A673 (cell line): ENCODE measurements around the gene ZNF865. TPM values are rescaled to one million over a fixed set of nuclear protein-coding genes. Genes with fewer than 3 reads are reported as not detected.

ENCODE experiments used
- BruUV-seq: library from RNA; stranded (reverse); fragments of 400-500 nt; replicated peaks from 2 replicates; lab custom pipeline; 2021; lab: Mats Ljungman, UMichigan
- CTCF ChIA-PET: fragments of 300-600 bp; sonication (Branson Sonifier 250); formaldehyde crosslinking; loops from one replicate; lab custom pipeline; 2022; ENCODE audit warnings: antibody characterized with exemption; lab: Charles Lee
- POLR2A ChIA-PET: fragments of 300-600 bp; sonication (Branson Sonifier 250); formaldehyde crosslinking; loops from one replicate; lab custom pipeline; 2022; ENCODE audit warnings: antibody characterized with exemption; ENCODE audit not compliant: low non-redundant PET; lab: Charles Lee
- DNase-seq: peaks from one replicate; pipeline ENCODE4 v3.0.0-alpha.2; 2015; ENCODE audit warnings: low spot score
- H3K27ac ChIP-seq: fragments of 200-600 bp; sonication (generic); 2 replicates; pipeline ENCODE4 v1.5.1; 2016; ENCODE audit warnings: mixed run types, low read depth, mild to moderate bottlenecking, mixed read lengths, antibody characterized with exemption, low read length; ENCODE audit not compliant: poor library complexity, severe bottlenecking
- H3K27me3 ChIP-seq: fragments of 200-600 bp; sonication (generic); replicated peaks from 2 replicates; pipeline ENCODE4 v1.6.1; 2017; ENCODE audit warnings: mixed run types, low read depth, mild to moderate bottlenecking, mixed read lengths, antibody characterized with exemption, low read length; ENCODE audit not compliant: insufficient read depth, poor library complexity
- H3K36me3 ChIP-seq: fragments of 200-600 bp; sonication (generic); 2 replicates; pipeline ENCODE4 v1.6.1; 2016; ENCODE audit warnings: mixed run types, mild to moderate bottlenecking, mixed read lengths, antibody characterized with exemption, low read length; ENCODE audit not compliant: insufficient read depth, poor library complexity, severe bottlenecking
- H3K4me1 ChIP-seq: fragments of 200-600 bp; sonication (generic); 2 replicates; pipeline ENCODE4 v1.6.1; 2017; ENCODE audit warnings: mixed run types, mild to moderate bottlenecking, mixed read lengths, antibody characterized with exemption, low read length; ENCODE audit not compliant: insufficient read depth, poor library complexity, severe bottlenecking
- H3K4me3 ChIP-seq: fragments of 200-600 bp; sonication (generic); 2 replicates; pipeline ENCODE4 v1.5.1; 2016; ENCODE audit warnings: low read depth, mixed run types, mild to moderate bottlenecking, mixed read lengths, low read length; ENCODE audit not compliant: poor library complexity, severe bottlenecking
- H3K9me3 ChIP-seq: fragments of 200-600 bp; sonication (generic); 2 replicates; pipeline ENCODE4 v1.6.1; 2016; ENCODE audit warnings: mixed run types, low read depth, mild to moderate bottlenecking, mixed read lengths, antibody characterized with exemption, low read length; ENCODE audit not compliant: poor library complexity, severe bottlenecking
- CTCF ChIP-seq: fragments of 300-800, 200-600 bp; sonication (generic); conservative IDR thresholded peaks from 2 replicates; pipeline ENCODE4 v1.5.1; 2017; ENCODE audit warnings: low read depth, mild to moderate bottlenecking, antibody characterized with exemption, low read length, moderate library complexity, mixed read lengths
- EZH2 ChIP-seq: fragments of 200-600 bp; sonication (generic); IDR thresholded peaks from 2 replicates; pipeline ENCODE4 v1.6.1; 2017; ENCODE audit warnings: borderline replicate concordance, low read depth, mild to moderate bottlenecking, mixed read lengths, antibody characterized with exemption, low read length; ENCODE audit not compliant: poor library complexity, severe bottlenecking
- intact Hi-C: fragments of 100-400 bp; cut with micrococcal nuclease; formaldehyde crosslinking; loops from one replicate; pipeline ENCODE4 v1.10.0; 2022; ENCODE audit not compliant: unreplicated experiment
- total RNA-seq: library from RNA; stranded (reverse); gene quantifications from 2 replicates; pipeline ENCODE4 v1.2.3, GENCODE V29; 2021

Gene ZNF865
- total RNA-seq, 1 experiment from 2014 or later, result 16.1 TPM

GRCh38 chr19:55600662-55601028, 4.8 kb upstream of the ZNF865 start:
- intact Hi-C loops, result loop anchor here (5.0 kb wide), 1 partner anchor 193 kb away; the partner anchor contains the start of gene UBE2S
- no peak for TF ChIP-seq CTCF
- no peak for TF ChIP-seq EZH2
- CTCF ChIA-PET, result interaction anchor here (0.7 kb wide), 1 partner anchor 17 kb away, joined by 7 read pairs; no protein-coding TSS in a partner anchor
- H3K9me3 ChIP-seq, result no peaks in the 10 kb centered on the region
- BruUV-seq, result TSS peak; percentile 63
- POLR2A ChIA-PET, result no interaction called here
- peaks cover 17% of the 10 kb centered on the region for H3K36me3 ChIP-seq
- H3K4me1 ChIP-seq, result peaks cover 21% of the 10 kb centered on the region
- H3K27me3 ChIP-seq, result no peaks in the 10 kb centered on the region
- peak overlapping the region; percentile 100 for H3K27ac ChIP-seq
- no peak for DNase-seq
- H3K4me3 ChIP-seq, result peak overlapping the region; percentile 66

DNA sequence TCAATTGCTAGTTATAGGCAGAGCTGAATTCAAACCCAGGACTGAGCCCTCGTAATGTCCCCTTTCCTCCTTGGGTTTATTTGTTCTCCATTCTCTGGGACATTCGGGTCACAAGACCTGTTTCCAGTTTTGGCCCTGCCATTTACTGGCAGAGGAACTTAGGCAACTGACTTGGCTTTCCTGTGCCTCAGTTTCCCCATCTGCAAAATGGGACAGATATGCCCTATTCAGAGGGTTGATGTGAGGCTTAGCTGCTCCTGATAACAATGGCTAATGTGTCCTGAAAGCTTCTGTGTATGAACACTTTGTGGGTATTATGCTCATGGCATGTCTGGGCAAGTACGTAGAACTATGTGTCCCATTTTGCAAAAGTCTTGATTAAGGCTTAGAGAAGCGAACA, 4.4 kb upstream of the ZNF865 start:
- intact Hi-C loops, result loop anchor here (5.0 kb wide), 1 partner anchor 194 kb away; the partner anchor contains the start of gene UBE2S
- Histone ChIP-seq H3K36me3 (peaks cover 13% of the 10 kb centered on the region), H3K27ac (peak overlapping the region; percentile 100), H3K4me3 (peak overlapping the region; percentile 66), H3K9me3 (no peaks in the 10 kb centered on the region), H3K27me3 (no peaks in the 10 kb centered on the region), H3K4me1 (peaks cover 21% of the 10 kb centered on the region)
- ChIA-PET POLR2A (no interaction called here), CTCF (no interaction called here)
- no peak for DNase-seq
- TF ChIP-seq EZH2 (no peak), CTCF (no peak)
- BruUV-seq, result no TSS peak

DNA sequence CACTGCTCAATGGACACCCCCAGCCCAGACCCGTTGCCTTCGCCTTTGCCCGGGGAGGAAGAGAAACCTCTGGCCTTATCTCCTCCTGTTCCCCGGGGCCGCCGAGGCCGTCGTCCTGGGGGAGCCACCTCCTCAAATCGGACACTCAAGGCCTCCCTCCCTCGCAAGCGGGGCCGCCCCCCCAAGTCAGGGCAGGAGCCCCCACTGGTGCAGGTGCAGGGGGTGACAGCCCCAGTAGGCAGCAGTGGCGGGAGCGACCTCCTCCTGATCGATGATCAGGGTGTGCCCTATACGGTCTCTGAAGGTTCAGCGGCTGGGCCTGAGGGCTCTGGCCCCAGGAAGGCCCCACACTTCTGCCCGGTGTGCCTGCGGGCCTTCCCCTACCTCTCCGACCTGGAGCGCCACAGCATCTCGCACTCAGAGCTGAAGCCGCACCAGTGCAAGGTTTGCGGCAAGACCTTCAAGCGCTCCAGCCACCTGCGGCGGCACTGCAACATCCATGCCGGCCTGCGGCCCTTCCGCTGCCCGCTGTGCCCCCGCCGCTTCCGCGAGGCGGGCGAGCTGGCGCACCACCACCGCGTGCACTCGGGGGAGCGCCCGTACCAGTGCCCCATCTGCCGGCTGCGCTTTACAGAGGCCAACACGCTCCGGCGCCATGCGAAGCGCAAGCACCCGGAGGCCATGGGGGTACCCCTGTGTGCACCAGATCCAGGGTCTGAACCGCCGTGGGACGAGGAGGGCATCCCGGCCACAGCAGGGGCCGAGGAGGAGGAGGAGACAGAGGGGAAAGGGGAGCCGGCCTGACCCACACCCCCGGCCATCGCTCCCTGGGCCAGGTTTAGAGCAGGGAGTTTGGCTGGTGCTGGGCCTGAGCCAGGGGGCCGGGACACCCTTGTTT, 3.1 kb upstream of the ZNF865 start:
- H3K4me3 ChIP-seq, result no peak overlapping the region
- peaks cover 2% of the 10 kb centered on the region for H3K36me3 ChIP-seq
- intact Hi-C loops, result loop anchor here (5.0 kb wide), 1 partner anchor 195 kb away; the partner anchor contains the start of gene UBE2S
- peak overlapping the region; percentile 100 for H3K27ac ChIP-seq
- H3K4me1 ChIP-seq, result peaks cover 31% of the 10 kb centered on the region
- no TSS peak for BruUV-seq
- POLR2A ChIA-PET, result no interaction called here
- no peaks in the 10 kb centered on the region for H3K9me3 ChIP-seq
- no peaks in the 10 kb centered on the region for H3K27me3 ChIP-seq
- DNase-seq, result no peak
- TF ChIP-seq CTCF (no peak), EZH2 (no peak)
- CTCF ChIA-PET, result no interaction called here
